CD4-positive, alpha-beta T cell (primary cell): ENCODE results near the gene TMEM242. TPM values are rescaled to one million over a fixed set of nuclear protein-coding genes. Genes with fewer than 3 reads are reported as not detected.
A peak's percentile ranks its signal among the peaks of the same experiment; 100 is the strongest.

Experiments used
- ATAC-seq: fragments of 200-7000 bp; cut with Tn5 transposase; one replicate; pipeline ENCODE4 v1.10.0; 2022; ENCODE audit warnings: mild to moderate bottlenecking; ENCODE audit not compliant: poor library complexity
- CTCF ChIA-PET: fragments of 350-600 bp; sonication (Branson Sonifier 250); formaldehyde crosslinking; loops from one replicate; lab custom pipeline; 2021; ENCODE audit warnings: antibody characterized with exemption, inconsistent platforms; lab: Charles Lee
- POLR2A ChIA-PET: fragments of 350-600 bp; sonication (Branson Sonifier 250); formaldehyde crosslinking; loops from one replicate; lab custom pipeline; 2021; ENCODE audit warnings: antibody characterized with exemption, inconsistent platforms; lab: Charles Lee
- DNase-seq, 14 experiments: peaks; one replicate each; pipeline ENCODE4 v3.0.0-alpha.2; 2013 to 2020; ENCODE audit warnings: mixed read lengths in 2 of 14
- H3K27ac ChIP-seq, 2 donors: one replicate each; pipeline versions ENCODE4 v1.5.1 to v1.7.0; 2013; ENCODE audit warnings: low read length in 2 of 2, low read depth in 1 of 2, mild to moderate bottlenecking in 1 of 2
- H3K27me3 ChIP-seq, 2 experiments: 1 replicate in 1 of 2; 2 replicates in 1 of 2; pipeline versions ENCODE4 v1.6.1 to v1.7.0; 2013; ENCODE audit warnings: low read length in 2 of 2, control low read depth in 1 of 2, mild to moderate bottlenecking in 1 of 2, moderate library complexity in 1 of 2; ENCODE audit not compliant: insufficient read depth in 2 of 2, control insufficient read depth in 1 of 2
- H3K36me3 ChIP-seq: one replicate; pipeline ENCODE4 v1.6.1; 2013; ENCODE audit warnings: low read length, control low read depth; ENCODE audit not compliant: insufficient read depth
- H3K4me1 ChIP-seq: one replicate; pipeline ENCODE4 v1.6.1; 2013; ENCODE audit warnings: low read length, control low read depth; ENCODE audit not compliant: insufficient read depth
- H3K4me3 ChIP-seq: one replicate; pipeline ENCODE4 v1.5.1; 2013; ENCODE audit warnings: mild to moderate bottlenecking, low read length, moderate library complexity
- H3K9me3 ChIP-seq, 2 experiments: 1 replicate in 1 of 2; 2 replicates in 1 of 2; pipeline versions ENCODE4 v1.6.1 to v1.7.0; 2013; ENCODE audit warnings: low read length in 2 of 2, mild to moderate bottlenecking in 2 of 2, control low read depth in 1 of 2, moderate library complexity in 1 of 2; ENCODE audit not compliant: control insufficient read depth in 1 of 2, insufficient read depth in 1 of 2
- H3K27ac Mint-ChIP-seq: one replicate; pipeline ENCODE4 v1.8.0; 2020; ENCODE audit warnings: mixed read lengths
- H3K27me3 Mint-ChIP-seq: one replicate; pipeline ENCODE4 v1.8.0; 2021; ENCODE audit warnings: mixed read lengths
- H3K36me3 Mint-ChIP-seq: one replicate; pipeline ENCODE4 v1.8.0; 2021; ENCODE audit warnings: low read depth, mixed read lengths
- H3K4me1 Mint-ChIP-seq: one replicate; pipeline ENCODE4 v1.8.0; 2021; ENCODE audit warnings: low read depth, mixed read lengths
- H3K4me3 Mint-ChIP-seq: one replicate; pipeline ENCODE4 v1.8.0; 2020; ENCODE audit warnings: mild to moderate bottlenecking, mixed read lengths
- H3K9me3 Mint-ChIP-seq: one replicate; pipeline ENCODE4 v1.8.0; 2020; ENCODE audit warnings: mixed read lengths
- CTCF ChIP-seq: fragments of 200-600 bp; IDR thresholded peaks from one replicate; pipeline ENCODE4 v1.8.0; 2022; ENCODE audit warnings: antibody characterized with exemption, mild to moderate bottlenecking
- intact Hi-C, 2 experiments: fragments of 100-400 bp; cut with DNase I in 1 of 2; cut with micrococcal nuclease in 1 of 2; formaldehyde crosslinking; loops; one replicate each; pipeline versions ENCODE4 v1.15.1 to v1.9.0; 2023 to 2025; cut with DNase I, micrococcal nuclease
- total RNA-seq, 174 experiments: library from RNA in 2 of 174; stranded (reverse) in 2 of 174; gene quantifications; one replicate each; pipeline ENCODE4 v1.2.3 and lab custom pipeline; 2021 to 2026

TMEM242 gene
- total RNA-seq, 2 experiments from 2014 or later, result 13.6 to 15.6 TPM

GRCh38 chr6:157260735-157261410, 62.4 kb downstream of the TMEM242 start:
- no peak overlapping the region for H3K27ac Mint-ChIP-seq

DNA sequence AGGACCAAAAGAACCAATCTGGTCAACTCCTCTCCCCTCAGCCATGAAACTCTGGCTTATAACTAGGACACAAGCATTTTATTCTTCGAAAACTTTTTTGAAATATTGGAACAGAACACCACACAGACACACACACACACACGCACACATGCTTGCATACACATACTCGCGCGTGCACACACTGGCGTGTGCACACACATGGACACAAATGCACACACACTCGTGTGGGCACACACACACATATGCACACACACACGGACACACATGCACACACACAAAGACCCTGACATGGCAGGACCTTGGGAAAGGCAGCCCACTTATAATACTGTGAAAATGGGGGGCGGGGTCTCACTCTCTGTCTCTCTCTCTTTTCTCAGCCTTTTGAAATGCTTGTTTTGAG, 63.9 kb downstream of the TMEM242 start:
- no peak overlapping the region for H3K27ac Mint-ChIP-seq
- no peak overlapping the region for H3K4me3 ChIP-seq
- no peak overlapping the region for H3K4me3 Mint-ChIP-seq
- peaks cover 0 to 4% of the 10 kb centered on the region in 2 experiments for H3K9me3 ChIP-seq
- CTCF ChIA-PET, result no interaction called here
- H3K27me3 Mint-ChIP-seq, result peaks cover 5% of the 10 kb centered on the region
- no peak for TF ChIP-seq CTCF
- peaks cover 6% of the 10 kb centered on the region for H3K4me1 Mint-ChIP-seq
- H3K36me3 Mint-ChIP-seq, result no peaks in the 10 kb centered on the region
- POLR2A ChIA-PET, result interaction anchor here (1.0 to 1.1 kb wide), 2 partner anchors 15 to 16 kb away, joined by 3 read pairs; no protein-coding TSS in a partner anchor
- ATAC-seq (no peak), DNase-seq (no peak)
- peaks cover 21% of the 10 kb centered on the region for H3K4me1 ChIP-seq
- H3K9me3 Mint-ChIP-seq, result no peaks in the 10 kb centered on the region
- peaks cover 0 to 8% of the 10 kb centered on the region in 2 experiments for H3K27me3 ChIP-seq
- no peak overlapping the region for H3K27ac ChIP-seq
- H3K36me3 ChIP-seq, result no peaks in the 10 kb centered on the region
- intact Hi-C loops, result no loop called here

More at GRCh38 chr6:157260735-157261410, 62.4 kb downstream of the TMEM242 start:
- Mint-ChIP-seq H3K4me1 (peaks cover 6% of the 10 kb centered on the region), H3K4me3 (no peak overlapping the region), H3K36me3 (no peaks in the 10 kb centered on the region), H3K27me3 (peaks cover under 1% of the 10 kb centered on the region), H3K9me3 (no peaks in the 10 kb centered on the region)
- no peak for DNase-seq
- intact Hi-C loops, result no loop called here
- no peak for TF ChIP-seq CTCF
- H3K4me1 ChIP-seq, result peaks cover 21% of the 10 kb centered on the region
- no peaks in the 10 kb centered on the region for H3K36me3 ChIP-seq
- H3K9me3 ChIP-seq, result peaks cover 0 to 4% of the 10 kb centered on the region in 2 experiments
- H3K27ac ChIP-seq, result no peak overlapping the region
- POLR2A ChIA-PET, result interaction anchor here (0.6 to 0.7 kb wide), 2 partner anchors 13 to 21 kb away, joined by 3 read pairs; no protein-coding TSS in a partner anchor
- H3K27me3 ChIP-seq, result no peaks in the 10 kb centered on the region
- no peak overlapping the region for H3K4me3 ChIP-seq
- CTCF ChIA-PET, result no interaction called here
- ATAC-seq, result no peak

- Mint-ChIP-seq H3K4me3 (no peak overlapping the region), H3K27ac (no peak overlapping the region), H3K4me1 (peaks cover 6% of the 10 kb centered on the region), H3K27me3 (peaks cover 5% of the 10 kb centered on the region), H3K36me3 (no peaks in the 10 kb centered on the region), H3K9me3 (no peaks in the 10 kb centered on the region)
- peaks cover 21% of the 10 kb centered on the region for H3K4me1 ChIP-seq
- H3K9me3 ChIP-seq, result peaks cover 0 to 4% of the 10 kb centered on the region in 2 experiments
- peak; percentile 57 for ATAC-seq
- no peak overlapping the region for H3K27ac ChIP-seq
- intact Hi-C loops, result no loop called here
- H3K4me3 ChIP-seq, result no peak overlapping the region
- POLR2A ChIA-PET, result interaction anchor here (1.0 to 1.1 kb wide), 2 partner anchors 15 to 16 kb away, joined by 3 read pairs; no protein-coding TSS in a partner anchor
- peaks cover 0 to 8% of the 10 kb centered on the region in 2 experiments for H3K27me3 ChIP-seq
- no peak for TF ChIP-seq CTCF
- no peaks in the 10 kb centered on the region for H3K36me3 ChIP-seq
- DNase-seq, result peak in 6 of 14 experiments; percentile 8 to 76 (median 32)
- CTCF ChIA-PET, result no interaction called here
These were observed 64.4 kb downstream of the TMEM242 start for GRCh38 chr6:157258878-157259277.
